Brain microvascular endothelial cell (primary cell): ENCODE data around the gene KMT2C.

Source experiments
- DNase-seq: peaks from one replicate; pipeline ENCODE4 v3.0.0-alpha.2; 2020
- H3K27ac ChIP-seq: fragments of 250-450 bp; sonication (Bioruptor Pico); 2 replicates; pipeline ENCODE4 v1.5.1; 2020; ENCODE audit warnings: mild to moderate bottlenecking, moderate library complexity
- H3K27me3 ChIP-seq: fragments of 250-450 bp; sonication (Bioruptor Pico); replicated peaks from 2 replicates; pipeline ENCODE4 v1.5.1; 2020; ENCODE audit warnings: mild to moderate bottlenecking
- H3K36me3 ChIP-seq: fragments of 250-450 bp; sonication (Bioruptor Pico); replicated peaks from 2 replicates; pipeline ENCODE4 v1.5.1; 2020; ENCODE audit warnings: mild to moderate bottlenecking
- H3K4me3 ChIP-seq: 2 replicates; pipeline ENCODE4 v1.5.1; 2011; ENCODE audit warnings: low read depth, mild to moderate bottlenecking, control low read depth, low read length, moderate library complexity
- CTCF ChIP-seq: IDR thresholded peaks from 2 replicates; pipeline ENCODE4 v1.5.1; 2011; ENCODE audit warnings: low read depth, mild to moderate bottlenecking, moderate library complexity, low read length, control low read depth, inconsistent platforms; ENCODE audit errors: missing control alignments
- in situ Hi-C: cut with HindIII; loops from 2 replicates; pipeline ENCODE4 v1.10.0; 2017; ENCODE audit warnings: low sequenced_read_pairs, low pct_ligation_motif_present

KMT2C gene

GRCh38 chr7:152103691-152104090, 332.1 kb downstream of the KMT2C start:
- in situ Hi-C loops, result no loop called here
- H3K36me3 ChIP-seq, result peaks cover 3% of the 10 kb centered on the region
- peak; percentile 25 for DNase-seq
- no peak for TF ChIP-seq CTCF
- H3K4me3 ChIP-seq, result no peak overlapping the region
- H3K27me3 ChIP-seq, result no peaks in the 10 kb centered on the region
- no peak overlapping the region for H3K27ac ChIP-seq

- Histone ChIP-seq H3K27ac (no peak overlapping the region), H3K4me3 (no peak overlapping the region), H3K36me3 (peaks cover 3% of the 10 kb centered on the region), H3K27me3 (no peaks in the 10 kb centered on the region)
- in situ Hi-C loops, result no loop called here
- no peak for DNase-seq
- no peak for TF ChIP-seq CTCF
These were observed 332.7 kb downstream of the KMT2C start for GRCh38 chr7:152103066-152103465.

GRCh38 chr7:152097330-152097729, 338.5 kb downstream of the KMT2C start:
- H3K36me3 ChIP-seq, result no peaks in the 10 kb centered on the region
- in situ Hi-C loops, result no loop called here
- H3K27ac ChIP-seq, result no peak overlapping the region
- no peaks in the 10 kb centered on the region for H3K27me3 ChIP-seq
- no peak for TF ChIP-seq CTCF
- H3K4me3 ChIP-seq, result no peak overlapping the region
- no peak for DNase-seq

GRCh38 chr7:152095771-152096170, 340.0 kb downstream of the KMT2C start:
- Histone ChIP-seq H3K4me3 (no peak overlapping the region), H3K27ac (no peak overlapping the region), H3K36me3 (no peaks in the 10 kb centered on the region), H3K27me3 (no peaks in the 10 kb centered on the region)
- DNase-seq, result no peak
- in situ Hi-C loops, result no loop called here
- TF ChIP-seq CTCF, result no peak

GRCh38 chr7:152093717-152094116, 342.1 kb downstream of the KMT2C start:
- in situ Hi-C loops, result no loop called here

More at GRCh38 chr7:152093717-152094116, 342.1 kb downstream of the KMT2C start:
- no peak overlapping the region for H3K4me3 ChIP-seq
- no peaks in the 10 kb centered on the region for H3K27me3 ChIP-seq
- no peak for TF ChIP-seq CTCF
- H3K36me3 ChIP-seq, result no peaks in the 10 kb centered on the region
- DNase-seq, result no peak
- H3K27ac ChIP-seq, result no peak overlapping the region
